EH (cell line): ENCODE measurements around the gene TCP11L2.
A peak's percentile ranks its signal among the peaks of the same experiment; 100 is the strongest.
"Not testable (repeated sequence)": the region's sequence is repeated elsewhere in the genome, so short reads cannot be mapped to it uniquely, and the experiment has no call there.

ENCODE experiments used
- DNase-seq: peaks from one replicate; pipeline ENCODE4 v3.0.0-alpha.2; 2015; ENCODE audit warnings: low read depth

TCP11L2 gene

GRCh38 chr12:106307181-106307580 is 4.6 kb downstream of the TCP11L2 start:
- no peak for DNase-seq

- DNase-seq, result no peak
Measured at GRCh38 chr12:106308121-106308520, 5.6 kb downstream of the TCP11L2 start.

- DNase-seq, result no peak
Measured at GRCh38 chr12:106308611-106309010, 6.1 kb downstream of the TCP11L2 start.

GRCh38 chr12:106309671-106310505 is 7.4 kb downstream of the TCP11L2 start:
- DNase-seq, result peak; percentile 85

GRCh38 chr12:106310687-106311086 is 8.2 kb downstream of the TCP11L2 start:
- no peak for DNase-seq

GRCh38 chr12:106311139-106311538 is 8.6 kb downstream of the TCP11L2 start:
- DNase-seq, result no peak

- DNase-seq, result not testable (repeated sequence)
Measured at GRCh38 chr12:106313413-106313812, 10.9 kb downstream of the TCP11L2 start.

- no peak for DNase-seq
Measured at GRCh38 chr12:106315523-106315922, 13.0 kb downstream of the TCP11L2 start.

- DNase-seq, result no peak
Measured at GRCh38 chr12:106317406-106318082, 15.0 kb downstream of the TCP11L2 start.

- no peak for DNase-seq
Measured at GRCh38 chr12:106321139-106321850, 18.8 kb downstream of the TCP11L2 start.

- DNase-seq, result no peak
Measured at GRCh38 chr12:106323537-106323936, 21.0 kb downstream of the TCP11L2 start.

GRCh38 chr12:106327309-106327869 is 24.9 kb downstream of the TCP11L2 start:
- no peak for DNase-seq

GRCh38 chr12:106328735-106329134 is 26.2 kb downstream of the TCP11L2 start:
- no peak for DNase-seq

- DNase-seq, result no peak
Measured at GRCh38 chr12:106329231-106329982, 26.9 kb downstream of the TCP11L2 start.

GRCh38 chr12:106331599-106331998 is 29.1 kb downstream of the TCP11L2 start:
- no peak for DNase-seq

- DNase-seq, result no peak
Measured at GRCh38 chr12:106332536-106332935, 30.0 kb downstream of the TCP11L2 start.

- DNase-seq, result no peak
Measured at GRCh38 chr12:106333010-106333409, 30.5 kb downstream of the TCP11L2 start.

- DNase-seq, result no peak
Measured at GRCh38 chr12:106333756-106334155, 31.2 kb downstream of the TCP11L2 start.

- DNase-seq, result peak; percentile 58
Measured at GRCh38 chr12:106341086-106341877, 38.7 kb downstream of the TCP11L2 start.

- DNase-seq, result peak; percentile 86
Measured at GRCh38 chr12:106342397-106343213, 40.1 kb downstream of the TCP11L2 start.
